NB4 (cell line): ENCODE measurements around the gene EFNB3.

Experiments
- CTCF ChIP-seq: IDR thresholded peaks from one replicate; pipeline ENCODE4 v1.5.1; 2012; ENCODE audit warnings: low read depth, low read length
- MAX ChIP-seq: IDR thresholded peaks from 2 replicates; pipeline ENCODE4 v1.6.1; 2011; ENCODE audit warnings: low read depth, low read length
- MYC ChIP-seq: IDR thresholded peaks from 2 replicates; pipeline ENCODE4 v1.6.1; 2011; ENCODE audit warnings: low read depth, low read length
- POLR2A ChIP-seq: IDR thresholded peaks from 2 replicates; pipeline ENCODE4 v1.6.1; 2011; ENCODE audit warnings: mild to moderate bottlenecking; ENCODE audit not compliant: insufficient read length; ENCODE audit errors: extremely low read depth

GRCh38 chr17:7714721-7715594, 10.0 kb downstream of the EFNB3 start:
- TF ChIP-seq POLR2A = no peak
- no peak for TF ChIP-seq MAX
- TF ChIP-seq CTCF = no peak
- TF ChIP-seq MYC = no peak
